Tibial nerve (tissue), 4 donors: ENCODE results near the gene STMN3. TPM values are rescaled to one million over a fixed set of nuclear protein-coding genes. Genes with fewer than 3 reads are reported as not detected.

Source experiments
- DNase-seq, 2 donors: peaks; one replicate each; pipeline ENCODE4 v3.0.0-alpha.2; 2019; ENCODE audit warnings: low spot score in 2 of 2
- H3K27ac ChIP-seq, 4 donors: fragments of 200-600 bp; sonication (generic) in 3 of 4; one replicate each; pipeline ENCODE4 v1.5.1; 2017 to 2019; ENCODE audit warnings: mild to moderate bottlenecking in 1 of 4
- H3K27me3 ChIP-seq, 2 donors: fragments of 200-600 bp; sonication (generic) in 1 of 2; one replicate each; pipeline versions ENCODE4 v1.5.1 to v1.6.0; 2017 to 2019
- H3K36me3 ChIP-seq, 3 donors: fragments of 200-600 bp; sonication (generic); one replicate each; pipeline ENCODE4 v1.5.1; 2018 to 2019
- H3K4me1 ChIP-seq, 4 donors: fragments of 200-600 bp; sonication (generic) in 3 of 4; one replicate each; pipeline ENCODE4 v1.5.1; 2017 to 2019
- H3K4me3 ChIP-seq, 4 donors: fragments of 200-600 bp; sonication (generic) in 3 of 4; one replicate each; pipeline ENCODE4 v1.5.1; 2017 to 2019; ENCODE audit warnings: mild to moderate bottlenecking in 1 of 4, moderate library complexity in 1 of 4
- H3K9me3 ChIP-seq, 4 donors: fragments of 200-600 bp; sonication (generic) in 3 of 4; one replicate each; pipeline ENCODE4 v1.5.1; 2017 to 2019
- CTCF ChIP-seq, 5 experiments: fragments of 200-600 bp in 3 of 5; fragments of 450-650 bp in 2 of 5; sonication (generic) in 3 of 5; IDR thresholded peaks; one replicate each; pipeline ENCODE4 v1.5.1; 2016 to 2019; ENCODE audit warnings: antibody characterized with exemption in 5 of 5, mild to moderate bottlenecking in 3 of 5, moderate library complexity in 2 of 5
- EP300 ChIP-seq, 2 donors: sonication (generic); formaldehyde crosslinking; IDR thresholded peaks; one replicate each; pipeline ENCODE4 v1.6.1; 2017; ENCODE audit warnings: antibody characterized with exemption in 2 of 2, mild to moderate bottlenecking in 1 of 2
- POLR2A ChIP-seq, 2 donors: fragments of 450-650 bp; IDR thresholded peaks; one replicate each; pipeline ENCODE4 v1.6.1; 2017; ENCODE audit warnings: antibody characterized with exemption in 2 of 2, mild to moderate bottlenecking in 2 of 2, moderate library complexity in 2 of 2
- WGBS, 2 donors: methylation state at CpG; one replicate each; pipeline ENCODE4 v1.1.5; 2018; 5-methylcytosine and 5-hydroxymethylcytosine counted together
- total RNA-seq, 4 donors: library from RNA; depleted of rRNA; stranded (reverse); fragments of >200 nt; gene quantifications; one replicate each; pipeline ENCODE4 v1.1.0, GENCODE V29; 2016

Gene STMN3
- total RNA-seq, 4 donors from 2014 or later, result 12.3 to 26.4 (median 15.5) TPM

GRCh38 chr20:63688228-63689045 is 35.2 kb upstream of the STMN3 start:
- TF ChIP-seq EP300 (IDR thresholded peaks at IDR 0.05), result no peak
- TF ChIP-seq CTCF (IDR thresholded peaks at IDR 0.05), result no peak
- no peak for TF ChIP-seq POLR2A (IDR thresholded peaks at IDR 0.05)
- H3K36me3 ChIP-seq, result peaks cover 0 to 36% (median 0%) of the 10 kb centered on the region in 3 donors

GRCh38 chr20:63687419-63688178 is 34.4 kb upstream of the STMN3 start:
- TF ChIP-seq EP300 (IDR thresholded peaks at IDR 0.05), result no peak
- no peak for TF ChIP-seq CTCF (IDR thresholded peaks at IDR 0.05)
- no peak for TF ChIP-seq POLR2A (IDR thresholded peaks at IDR 0.05)
- Histone ChIP-seq H3K9me3 (no peaks in the 10 kb centered on the region), H3K4me3 (peak overlapping the region in 1 of 4 donors; percentile 29), H3K4me1 (peaks cover 0 to 77% (median 43%) of the 10 kb centered on the region in 4 donors), H3K27me3 (no peaks in the 10 kb centered on the region), H3K36me3 (peaks cover 0 to 33% (median 0%) of the 10 kb centered on the region in 3 donors), H3K27ac (peak overlapping the region; percentile 78 to 97 (median 90))
- DNase-seq, result no peak
- 74 to 79% methylated on average over 17 to 22 of the region's 29 CpGs for WGBS, 2 donors

More at GRCh38 chr20:63688228-63689045, 35.2 kb upstream of the STMN3 start:
- H3K27me3 ChIP-seq, result no peaks in the 10 kb centered on the region
- H3K4me3 ChIP-seq, result no peak overlapping the region
- peak overlapping the region; percentile 78 to 97 (median 90) for H3K27ac ChIP-seq
- H3K9me3 ChIP-seq, result no peaks in the 10 kb centered on the region
- 71 to 81% methylated on average over 20 to 26 of the region's 31 CpGs for WGBS, 2 donors
- no peak for DNase-seq
- peaks cover 0 to 75% (median 37%) of the 10 kb centered on the region in 4 donors for H3K4me1 ChIP-seq

GRCh38 chr20:63686492-63687321 is 33.5 kb upstream of the STMN3 start:
- H3K9me3 ChIP-seq, result no peaks in the 10 kb centered on the region
- peaks cover 0 to 31% (median 0%) of the 10 kb centered on the region in 3 donors for H3K36me3 ChIP-seq
- H3K27me3 ChIP-seq, result no peaks in the 10 kb centered on the region
- H3K4me1 ChIP-seq, result peaks cover 0 to 74% (median 45%) of the 10 kb centered on the region in 4 donors
- TF ChIP-seq POLR2A (IDR thresholded peaks at IDR 0.05) (peak in 1 of 2 donors; percentile 30), CTCF (IDR thresholded peaks at IDR 0.05) (peak in 1 of 5 experiments; percentile 17), EP300 (IDR thresholded peaks at IDR 0.05) (peak; percentile 82 to 91)
- peak overlapping the region; percentile 3 to 29 (median 14) for H3K4me3 ChIP-seq
- H3K27ac ChIP-seq, result peak overlapping the region; percentile 78 to 97 (median 90)
- DNase-seq, result peak; percentile 59 to 75
- 1 to 10% methylated on average over 21 to 44 of the region's 45 CpGs for WGBS, 2 donors

GRCh38 chr20:63686094-63686491 is 32.9 kb upstream of the STMN3 start:
- TF ChIP-seq POLR2A (IDR thresholded peaks at IDR 0.05) (no peak), EP300 (IDR thresholded peaks at IDR 0.05) (no peak), CTCF (IDR thresholded peaks at IDR 0.05) (no peak)
- Histone ChIP-seq H3K27me3 (no peaks in the 10 kb centered on the region), H3K36me3 (peaks cover 0 to 32% (median 0%) of the 10 kb centered on the region in 3 donors), H3K9me3 (no peaks in the 10 kb centered on the region), H3K4me1 (peaks cover 0 to 74% (median 45%) of the 10 kb centered on the region in 4 donors), H3K27ac (peak overlapping the region; percentile 78 to 97 (median 90)), H3K4me3 (peak overlapping the region in 2 of 4 donors; percentile 6 to 29)
- 50 to 82% methylated on average over 5 to 9 of the region's 24 CpGs for WGBS, 2 donors
- DNase-seq, result no peak
